ENCODE data around the gene PRIM1. TPM values are rescaled to one million over a fixed set of nuclear protein-coding genes. Genes with fewer than 3 reads are reported as not detected.

Gene PRIM1
- total RNA-seq, 1 donor from 2014 or later, result 166 TPM

DNA sequence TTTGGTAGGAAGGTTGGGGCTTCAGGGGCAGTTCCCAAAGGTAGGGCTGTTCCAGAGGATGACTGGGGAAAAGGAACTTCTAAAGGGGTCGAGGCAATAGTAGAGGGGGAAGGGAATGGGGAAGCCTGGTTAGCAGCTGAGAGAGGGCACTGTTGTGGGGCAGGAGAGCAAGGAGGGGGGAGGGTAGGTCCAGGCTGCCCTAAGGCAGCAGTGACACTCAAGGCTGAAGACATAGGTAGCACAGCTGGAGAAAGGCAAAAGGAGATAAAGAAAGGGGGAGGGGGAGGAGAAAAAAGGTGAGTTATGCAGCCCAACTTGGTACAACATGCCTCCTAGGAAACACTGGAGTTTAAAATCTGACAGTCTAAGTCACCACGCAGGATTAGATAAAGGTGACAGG lies 30.9 kb downstream of the PRIM1 start:
- no peaks in the 10 kb centered on the region for H3K36me3 ChIP-seq
- no peak for TF ChIP-seq EZH2 (IDR thresholded peaks at IDR 0.05)
- no peak for TF ChIP-seq EZH2phosphoT487 (IDR thresholded peaks at IDR 0.05)
- TF ChIP-seq, protein P1, sequence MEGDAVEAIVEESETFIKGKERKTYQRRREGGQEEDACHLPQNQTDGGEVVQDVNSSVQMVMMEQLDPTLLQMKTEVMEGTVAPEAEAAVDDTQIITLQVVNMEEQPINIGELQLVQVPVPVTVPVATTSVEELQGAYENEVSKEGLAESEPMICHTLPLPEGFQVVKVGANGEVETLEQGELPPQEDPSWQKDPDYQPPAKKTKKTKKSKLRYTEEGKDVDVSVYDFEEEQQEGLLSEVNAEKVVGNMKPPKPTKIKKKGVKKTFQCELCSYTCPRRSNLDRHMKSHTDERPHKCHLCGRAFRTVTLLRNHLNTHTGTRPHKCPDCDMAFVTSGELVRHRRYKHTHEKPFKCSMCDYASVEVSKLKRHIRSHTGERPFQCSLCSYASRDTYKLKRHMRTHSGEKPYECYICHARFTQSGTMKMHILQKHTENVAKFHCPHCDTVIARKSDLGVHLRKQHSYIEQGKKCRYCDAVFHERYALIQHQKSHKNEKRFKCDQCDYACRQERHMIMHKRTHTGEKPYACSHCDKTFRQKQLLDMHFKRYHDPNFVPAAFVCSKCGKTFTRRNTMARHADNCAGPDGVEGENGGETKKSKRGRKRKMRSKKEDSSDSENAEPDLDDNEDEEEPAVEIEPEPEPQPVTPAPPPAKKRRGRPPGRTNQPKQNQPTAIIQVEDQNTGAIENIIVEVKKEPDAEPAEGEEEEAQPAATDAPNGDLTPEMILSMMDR (IDR thresholded peaks at IDR 0.05), result no peak

DNA sequence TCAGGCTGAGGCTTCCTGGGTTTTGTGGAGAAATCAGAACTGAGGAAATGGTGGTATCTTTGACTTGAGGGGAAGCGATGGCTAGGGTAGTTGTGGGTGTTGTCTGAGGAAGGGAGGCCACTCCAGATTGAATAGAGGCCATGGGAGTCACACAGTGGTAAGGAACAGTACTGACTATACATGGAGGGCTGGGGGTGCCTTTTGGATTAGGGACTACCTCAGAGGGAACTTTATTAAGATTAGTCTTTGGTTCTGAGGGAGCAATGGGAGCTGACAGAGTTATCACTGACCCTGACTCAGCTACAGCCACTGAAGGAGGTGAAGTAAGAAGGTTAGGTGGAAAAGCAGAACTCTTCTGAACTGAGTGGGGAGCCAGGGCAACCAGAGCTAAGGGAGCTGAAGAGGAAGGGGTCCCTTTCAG lies 31.4 kb downstream of the PRIM1 start:
- Mint-ChIP-seq H3K4me1 (peaks cover 55% of the 10 kb centered on the region), H3K36me3 (peaks cover 54% of the 10 kb centered on the region), H3K27ac (no peak overlapping the region), H3K9me3 (no peaks in the 10 kb centered on the region), H3K27me3 (ENCODE audit: insufficient read depth, low read depth) (peaks cover 11% of the 10 kb centered on the region), H3K4me3 (no peak overlapping the region)
- no peak overlapping the region for H3K4me3 ChIP-seq
- H3K4me1 ChIP-seq, result peaks cover 48% of the 10 kb centered on the region
- no peaks in the 10 kb centered on the region for H3K9me3 ChIP-seq (ENCODE audit: low read depth)
- H2AFZ ChIP-seq (replicated peaks), result no peak overlapping the region
- H3F3A ChIP-seq (ENCODE audit: low read depth), result peaks cover 46% of the 10 kb centered on the region
- H3K9ac ChIP-seq, result no peak overlapping the region
- no peak overlapping the region for H3K27ac ChIP-seq
- no peak for DNase-seq (ENCODE audit: low spot score)
- H3K79me2 ChIP-seq (ENCODE audit: low read depth), result peaks cover 95% of the 10 kb centered on the region
- TF ChIP-seq EZH2 (IDR thresholded peaks at IDR 0.05), result no peak
- TF ChIP-seq EZH2phosphoT487 (IDR thresholded peaks at IDR 0.05), result no peak
- TF ChIP-seq, protein P1 (IDR thresholded peaks at IDR 0.05), result no peak
- peak overlapping the region; percentile 91 for H3K4me2 ChIP-seq
- no peaks in the 10 kb centered on the region for H3K36me3 ChIP-seq
- H4K20me1 ChIP-seq (ENCODE audit: low read depth), result peaks cover 88% of the 10 kb centered on the region
- H3K27me3 ChIP-seq, result no peaks in the 10 kb centered on the region

More for the DNA sequence above, 30.9 kb downstream of the PRIM1 start:
- Histone ChIP-seq H3F3A (ENCODE audit: low read depth) (peaks cover 47% of the 10 kb centered on the region), H4K20me1 (ENCODE audit: low read depth) (peaks cover 83% of the 10 kb centered on the region), H3K9ac (no peak overlapping the region), H2AFZ (replicated peaks) (no peak overlapping the region), H3K79me2 (ENCODE audit: low read depth) (peaks cover 90% of the 10 kb centered on the region), H3K27ac (no peak overlapping the region), H3K4me2 (peak overlapping the region; percentile 91), H3K9me3 (ENCODE audit: low read depth) (no peaks in the 10 kb centered on the region), H3K4me3 (no peak overlapping the region), H3K4me1 (peaks cover 48% of the 10 kb centered on the region), H3K27me3 (no peaks in the 10 kb centered on the region)
- Mint-ChIP-seq H3K27ac (no peak overlapping the region), H3K9me3 (no peaks in the 10 kb centered on the region), H3K4me3 (no peak overlapping the region), H3K27me3 (ENCODE audit: insufficient read depth, low read depth) (peaks cover 11% of the 10 kb centered on the region), H3K4me1 (peaks cover 55% of the 10 kb centered on the region), H3K36me3 (peaks cover 49% of the 10 kb centered on the region)
- no peak for DNase-seq (ENCODE audit: low spot score)

DNA sequence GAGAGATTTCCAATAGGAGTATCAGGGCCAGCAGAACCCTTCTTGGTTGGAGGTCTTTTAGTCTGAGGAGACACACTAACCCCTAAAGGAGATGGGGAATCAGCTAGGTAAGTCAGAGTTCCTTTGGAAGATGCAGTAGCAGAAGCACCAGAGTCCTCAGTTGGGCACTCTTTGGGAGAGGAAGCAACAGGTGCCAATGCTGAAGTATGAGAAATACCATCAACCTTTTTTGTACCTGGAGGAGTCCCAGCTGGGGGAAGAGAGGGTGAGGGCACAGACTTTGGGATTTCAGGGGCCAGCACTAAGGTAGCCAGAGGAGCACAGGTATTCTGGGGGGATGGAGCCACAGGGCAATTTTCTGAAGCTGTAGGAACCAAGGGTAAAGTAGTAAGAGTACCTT lies 33.1 kb downstream of the PRIM1 start:
- Histone ChIP-seq H3K9ac (no peak overlapping the region), H3K79me2 (ENCODE audit: low read depth) (peaks cover 94% of the 10 kb centered on the region), H3K4me3 (no peak overlapping the region), H3F3A (ENCODE audit: low read depth) (peaks cover 45% of the 10 kb centered on the region), H3K9me3 (ENCODE audit: low read depth) (no peaks in the 10 kb centered on the region), H3K36me3 (peaks cover 4% of the 10 kb centered on the region), H3K27me3 (no peaks in the 10 kb centered on the region), H4K20me1 (ENCODE audit: low read depth) (peaks cover 99% of the 10 kb centered on the region), H3K4me2 (peak overlapping the region; percentile 34), H2AFZ (replicated peaks) (no peak overlapping the region), H3K4me1 (peaks cover 48% of the 10 kb centered on the region), H3K27ac (peak overlapping the region; percentile 11)
- peaks cover 4% of the 10 kb centered on the region for H3K27me3 Mint-ChIP-seq (ENCODE audit: insufficient read depth, low read depth)
- peak overlapping the region; percentile 64 for H3K27ac Mint-ChIP-seq
- no peaks in the 10 kb centered on the region for H3K9me3 Mint-ChIP-seq
- no peak for TF ChIP-seq EZH2 (IDR thresholded peaks at IDR 0.05)
- TF ChIP-seq, protein P1 (IDR thresholded peaks at IDR 0.05), result no peak
- TF ChIP-seq EZH2phosphoT487 (IDR thresholded peaks at IDR 0.05), result no peak
- peaks cover 70% of the 10 kb centered on the region for H3K36me3 Mint-ChIP-seq
- DNase-seq (ENCODE audit: low spot score), result no peak
- no peak overlapping the region for H3K4me3 Mint-ChIP-seq
- H3K4me1 Mint-ChIP-seq, result peaks cover 51% of the 10 kb centered on the region
